HEK293 (cell line): Measurements from ENCODE around the gene WDCP.
A peak's percentile ranks its signal among the peaks of the same experiment; 100 is the strongest.

Experiments
- CTCF ChIA-PET: fragments of 350-600 bp; formaldehyde crosslinking; extraction: SDS; loops from one replicate; lab custom pipeline; 2021; ENCODE audit warnings: antibody characterized with exemption; lab: Yijun Ruan, JAX
- POLR2A ChIA-PET: fragments of 300-600 bp; formaldehyde crosslinking; extraction: SDS; loops from one replicate; lab custom pipeline; 2020; ENCODE audit warnings: antibody characterized with exemption, inconsistent platforms; lab: Yijun Ruan, JAX
- H3K27ac ChIP-seq: fragments of 200-500 bp; sonication (Bioruptor generic); 2 replicates; pipeline ENCODE4 v1.5.1; 2014; ENCODE audit warnings: low read depth, low read length, control low read depth, inconsistent platforms; ENCODE audit errors: extremely low read depth
- H3K36me3 ChIP-seq, 2 experiments: fragments of 200-500 bp in 1 of 2; sonication (Bioruptor generic) in 1 of 2; 1 replicate in 1 of 2; 2 replicates in 1 of 2; pipeline ENCODE4 v1.5.1; 2014 to 2017; ENCODE audit warnings: inconsistent platforms in 2 of 2, low read length in 2 of 2; ENCODE audit not compliant: control insufficient read depth in 2 of 2, insufficient read depth in 1 of 2
- H3K4me1 ChIP-seq: fragments of 200-500 bp; sonication (Bioruptor generic); 2 replicates; pipeline ENCODE4 v1.5.1; 2014; ENCODE audit warnings: mild to moderate bottlenecking, low read length, inconsistent platforms; ENCODE audit not compliant: control insufficient read depth, insufficient read depth
- H3K4me3 ChIP-seq: 2 replicates; pipeline ENCODE4 v1.5.1; 2011; ENCODE audit warnings: low read depth, mild to moderate bottlenecking, control low read depth, low read length, moderate library complexity
- H3K9me3 ChIP-seq: fragments of 200-500 bp; sonication (Bioruptor generic); 2 replicates; pipeline ENCODE4 v1.5.1; 2014; ENCODE audit warnings: low read depth, low read length, inconsistent platforms; ENCODE audit not compliant: control insufficient read depth, insufficient read depth
- CTCF ChIP-seq: fragments of 450-650 bp; formaldehyde crosslinking; IDR thresholded peaks from 2 replicates; pipeline ENCODE4 v1.5.1; 2016; ENCODE audit warnings: missing biosample characterization, missing genetic modification characterization
- HIC1 ChIP-seq: fragments of 450-650 bp; formaldehyde crosslinking; IDR thresholded peaks from 2 replicates; pipeline ENCODE4 v1.5.1; 2016; ENCODE audit warnings: missing biosample characterization, missing genetic modification characterization
- PBX3 ChIP-seq: sonication (generic); formaldehyde crosslinking; IDR thresholded peaks from 2 replicates; pipeline ENCODE4 v1.8.1; 2022; ENCODE audit warnings: mild to moderate bottlenecking, moderate library complexity, missing genetic modification reagents
- SCRT2 ChIP-seq: fragments of 450-650 bp; formaldehyde crosslinking; IDR thresholded peaks from 2 replicates; pipeline ENCODE4 v1.5.1; 2016; ENCODE audit warnings: missing biosample characterization, missing genetic modification characterization
- YY1 ChIP-seq: fragments of 450-650 bp; formaldehyde crosslinking; IDR thresholded peaks from 2 replicates; pipeline ENCODE4 v1.5.1; 2018; ENCODE audit warnings: missing biosample characterization, missing genetic modification characterization
- ZBTB8A ChIP-seq: fragments of 450-650 bp; formaldehyde crosslinking; IDR thresholded peaks from 2 replicates; pipeline ENCODE4 v1.5.1; 2016; ENCODE audit warnings: missing biosample characterization, missing genetic modification characterization
- ZNF114 ChIP-seq: fragments of 450-650 bp; formaldehyde crosslinking; IDR thresholded peaks from 2 replicates; pipeline ENCODE4 v1.5.0; 2017; ENCODE audit warnings: missing biosample characterization, missing genetic modification characterization
- ZNF23 ChIP-seq: fragments of 450-650 bp; formaldehyde crosslinking; IDR thresholded peaks from 2 replicates; pipeline ENCODE4 v1.5.1; 2016; ENCODE audit warnings: missing biosample characterization, missing genetic modification characterization, borderline replicate concordance
- ZNF366 ChIP-seq: fragments of 450-650 bp; formaldehyde crosslinking; conservative IDR thresholded peaks from 2 replicates; pipeline ENCODE4 v1.5.1; 2016; ENCODE audit warnings: missing biosample characterization, missing genetic modification characterization
- ZNF501 ChIP-seq: fragments of 450-650 bp; formaldehyde crosslinking; IDR thresholded peaks from 2 replicates; pipeline ENCODE4 v1.5.1; 2016; ENCODE audit warnings: missing biosample characterization, missing genetic modification characterization
- ZNF513 ChIP-seq: fragments of 450-650 bp; IDR thresholded peaks from 2 replicates; pipeline ENCODE4 v1.5.1; 2018; ENCODE audit warnings: missing biosample characterization, missing genetic modification characterization
- ZNF580 ChIP-seq: fragments of 450-650 bp; formaldehyde crosslinking; IDR thresholded peaks from 2 replicates; pipeline ENCODE4 v1.5.1; 2016; ENCODE audit warnings: missing biosample characterization, missing genetic modification characterization
- ZNF654 ChIP-seq: fragments of 450-650 bp; formaldehyde crosslinking; IDR thresholded peaks from 2 replicates; pipeline ENCODE4 v1.5.1; 2016; ENCODE audit warnings: low read depth, missing biosample characterization, missing genetic modification characterization
- ZNF792 ChIP-seq: fragments of 450-650 bp; formaldehyde crosslinking; IDR thresholded peaks from 2 replicates; pipeline ENCODE4 v1.5.1; 2016; ENCODE audit warnings: missing biosample characterization, missing genetic modification characterization

Gene WDCP

GRCh38 chr2:23992931-23993330 lies 54.3 kb downstream of the WDCP start (continued):
- TF ChIP-seq PBX3 (CRISPR knock-in tag) (no peak), ZNF792 (tag by site-specific recombination) (no peak), ZNF23 (tag by site-specific recombination) (no peak), ZBTB8A (tag by site-specific recombination) (no peak), ZNF580 (tag by site-specific recombination) (no peak), ZNF501 (no peak), HIC1 (tag by site-specific recombination) (no peak)

GRCh38 chr2:23988371-23988770 lies 58.8 kb downstream of the WDCP start:
- POLR2A ChIA-PET, result no interaction called here
- CTCF ChIA-PET, result no interaction called here
- H3K4me1 ChIP-seq, result no peaks in the 10 kb centered on the region; the same call in 1 of the 2 replicates
- H3K4me3 ChIP-seq, result no peak overlapping the region
- peaks cover 24 to 32% of the 10 kb centered on the region in 2 experiments for H3K36me3 ChIP-seq
- H3K9me3 ChIP-seq, result no peaks in the 10 kb centered on the region
- TF ChIP-seq SCRT2 (peak; percentile 63; the same call in 1 of the 2 replicates), YY1 (tag by site-specific recombination) (no peak), ZNF654 (tag by site-specific recombination) (peak; percentile 41), ZNF114 (tag by site-specific recombination) (no peak), ZNF513 (no peak), CTCF (tag by site-specific recombination) (0 out of 2 replicates have a peak, but pooled peaks have one; percentile 11), ZNF366 (tag by site-specific recombination) (no peak)
- H3K27ac ChIP-seq, result no peak overlapping the region
